CD14-positive monocyte (primary cell): ENCODE results near the gene SUSD2. TPM values are rescaled to one million over a fixed set of nuclear protein-coding genes. Genes with fewer than 3 reads are reported as not detected.

Source experiments
- DNase-seq, 3 donors: peaks; one replicate each; pipeline ENCODE4 v3.0.0-alpha.2; 2011 to 2022
- H2AFZ ChIP-seq: 2 replicates; pipeline ENCODE4 v1.6.0; 2012; ENCODE audit warnings: mild to moderate bottlenecking, low read depth, low read length, inconsistent platforms; ENCODE audit not compliant: insufficient read depth, poor library complexity, severe bottlenecking
- H3K27ac ChIP-seq, 2 donors: 1 replicate in 1 of 2; 2 replicates in 1 of 2; pipeline ENCODE4 v1.5.1; 2012 to 2013; ENCODE audit warnings: low read length in 2 of 2, control low read depth in 1 of 2, inconsistent platforms in 1 of 2, low read depth in 1 of 2, mild to moderate bottlenecking in 1 of 2
- H3K27me3 ChIP-seq, 2 donors: one replicate each; pipeline versions ENCODE4 v1.6.0 to v1.6.1; 2011 to 2013; ENCODE audit warnings: low read length in 2 of 2; ENCODE audit not compliant: control insufficient read depth in 2 of 2, insufficient read depth in 2 of 2
- H3K36me3 ChIP-seq, 2 donors: replicated peaks in 1 of 2; 1 replicate in 1 of 2; 2 replicates in 1 of 2; pipeline versions ENCODE4 v1.5.1 to v1.6.1; 2012 to 2013; ENCODE audit warnings: low read length in 2 of 2, control low read depth in 1 of 2, inconsistent platforms in 1 of 2, mild to moderate bottlenecking in 1 of 2; ENCODE audit not compliant: insufficient read depth in 2 of 2, control insufficient read depth in 1 of 2
- H3K4me1 ChIP-seq, 2 donors: 1 replicate in 1 of 2; 2 replicates in 1 of 2; pipeline versions ENCODE4 v1.5.1 to v1.6.1; 2012 to 2013; ENCODE audit warnings: low read length in 2 of 2, control low read depth in 1 of 2, inconsistent platforms in 1 of 2, mild to moderate bottlenecking in 1 of 2, moderate library complexity in 1 of 2; ENCODE audit not compliant: insufficient read depth in 2 of 2, control insufficient read depth in 1 of 2
- H3K4me2 ChIP-seq: replicated peaks from 2 replicates; pipeline ENCODE3; 2012; ENCODE audit warnings: low read length, moderate library complexity, mild to moderate bottlenecking; ENCODE audit not compliant: poor library complexity, severe bottlenecking; ENCODE audit errors: extremely low read depth
- H3K4me3 ChIP-seq, 3 experiments: fragments of 200-600 bp in 1 of 3; sonication (generic) in 1 of 3; replicated peaks in 1 of 3; 1 replicate in 2 of 3; 2 replicates in 1 of 3; pipeline ENCODE4 v1.5.1; 2011 to 2013; ENCODE audit warnings: low read length in 3 of 3, mild to moderate bottlenecking in 3 of 3, control low read depth in 2 of 3, low read depth in 2 of 3, inconsistent platforms in 1 of 3, moderate library complexity in 1 of 3
- H3K79me2 ChIP-seq: 2 replicates; pipeline ENCODE4 v1.6.0; 2012; ENCODE audit warnings: mild to moderate bottlenecking, control low read depth, inconsistent platforms, low read length, moderate library complexity; ENCODE audit not compliant: insufficient read depth
- H3K9ac ChIP-seq: 2 replicates; pipeline ENCODE4 v1.6.0; 2017; ENCODE audit warnings: low read length, mild to moderate bottlenecking; ENCODE audit not compliant: insufficient read depth, poor library complexity, severe bottlenecking
- H3K9me3 ChIP-seq, 2 donors: replicated peaks in 1 of 2; 1 replicate in 1 of 2; 2 replicates in 1 of 2; pipeline versions ENCODE4 v1.5.1 to v1.6.1; 2012 to 2013; ENCODE audit warnings: low read length in 2 of 2, control low read depth in 1 of 2; ENCODE audit not compliant: control insufficient read depth in 1 of 2, insufficient read depth in 1 of 2
- H4K20me1 ChIP-seq: 2 replicates; pipeline ENCODE4 v1.6.0; 2012; ENCODE audit warnings: mild to moderate bottlenecking, low read length, control low read depth, moderate library complexity; ENCODE audit not compliant: insufficient read depth
- H3K27ac Mint-ChIP-seq, 7 donors: one replicate each; pipeline ENCODE4 v1.8.0; 2020; ENCODE audit warnings: mild to moderate bottlenecking in 7 of 7, mixed read lengths in 7 of 7, moderate library complexity in 6 of 7, inconsistent platforms in 2 of 7
- H3K27me3 Mint-ChIP-seq, 3 donors: one replicate each; pipeline ENCODE4 v1.8.0; 2021 to 2022; ENCODE audit warnings: low read depth in 3 of 3, mild to moderate bottlenecking in 3 of 3, mixed read lengths in 3 of 3, moderate library complexity in 3 of 3, inconsistent platforms in 1 of 3
- H3K36me3 Mint-ChIP-seq, 2 donors: one replicate each; pipeline ENCODE4 v1.8.0; 2020; ENCODE audit warnings: mixed read lengths in 2 of 2, inconsistent platforms in 1 of 2, mild to moderate bottlenecking in 1 of 2
- H3K4me1 Mint-ChIP-seq: one replicate; pipeline ENCODE4 v1.8.0; 2020; ENCODE audit warnings: mild to moderate bottlenecking, mixed read lengths
- H3K4me3 Mint-ChIP-seq, 2 donors: one replicate each; pipeline ENCODE4 v1.8.0; 2020; ENCODE audit warnings: mild to moderate bottlenecking in 2 of 2, mixed read lengths in 2 of 2, moderate library complexity in 1 of 2
- H3K9me3 Mint-ChIP-seq, 7 donors: one replicate each; pipeline ENCODE4 v1.8.0; 2020 to 2022; ENCODE audit warnings: mixed read lengths in 7 of 7, mild to moderate bottlenecking in 6 of 7, moderate library complexity in 6 of 7, inconsistent platforms in 2 of 7
- CTCF ChIP-seq: fragments of 200-600 bp; IDR thresholded peaks from one replicate; pipeline ENCODE4 v1.8.0; 2022; ENCODE audit warnings: antibody characterized with exemption, mild to moderate bottlenecking
- WGBS: methylation state at CpG from one replicate; pipeline ENCODE4 v1.1.5; 2013; ENCODE audit warnings: missing lambda C conversion rate; ENCODE audit not compliant: insufficient coverage; 5-methylcytosine and 5-hydroxymethylcytosine counted together
- intact Hi-C, 2 donors: fragments of 100-400 bp; cut with micrococcal nuclease; formaldehyde crosslinking; loops; one replicate each; pipeline versions ENCODE4 v1.15.0 to v1.15.1; 2023
- polyA plus RNA-seq, 3 donors: library from polyadenylated mRNA; depleted of rRNA in 1 of 3; unstranded in 2 of 3; stranded (reverse) in 1 of 3; fragments of 300-500 nt in 2 of 3; fragments of >200 nt in 1 of 3; fragmentation: Illumina TruSeq in 2 of 3; gene quantifications; 1 replicate in 2 of 3; 2 replicates in 1 of 3; pipeline ENCODE4 v1.2.3, GENCODE V29; 2012 to 2021

SUSD2 gene
- polyA plus RNA-seq, 3 donors, result 0.56 TPM; not detected in 2

- peaks cover 0 to 4% (median 4%) of the 10 kb centered on the region in 3 donors for H3K27me3 Mint-ChIP-seq
- Histone ChIP-seq H3K27ac (no peak overlapping the region), H2AFZ (no peak overlapping the region), H3K4me1 (peaks cover 4 to 7% of the 10 kb centered on the region in 2 donors), H4K20me1 (no peaks in the 10 kb centered on the region), H3K4me3 (no peak overlapping the region), H3K9ac (no peak overlapping the region), H3K36me3 (no peaks in the 10 kb centered on the region), H3K79me2 (no peaks in the 10 kb centered on the region), H3K9me3 (no peaks in the 10 kb centered on the region), H3K27me3 (no peaks in the 10 kb centered on the region), H3K4me2 (no peak overlapping the region)
- H3K27ac Mint-ChIP-seq, result peak overlapping the region in 1 of 7 donors; percentile 31
- no peaks in the 10 kb centered on the region for H3K36me3 Mint-ChIP-seq
- peaks cover 0 to 1% (median 0%) of the 10 kb centered on the region in 7 donors for H3K9me3 Mint-ChIP-seq
- 95% methylated on average over 37 of the region's 37 CpGs for WGBS
- no peak overlapping the region for H3K4me3 Mint-ChIP-seq
- no peak for DNase-seq
- intact Hi-C loops, result loop anchor here in 1 of 2 donors (5.0 kb wide), 2 partner anchors 44 to 59 kb away; partner anchors contain the start of gene GGT5
- TF ChIP-seq CTCF, result no peak
- peaks cover 2% of the 10 kb centered on the region for H3K4me1 Mint-ChIP-seq
Measured at GRCh38 chr22:24187731-24188644, 6.7 kb downstream of the SUSD2 start.

DNA sequence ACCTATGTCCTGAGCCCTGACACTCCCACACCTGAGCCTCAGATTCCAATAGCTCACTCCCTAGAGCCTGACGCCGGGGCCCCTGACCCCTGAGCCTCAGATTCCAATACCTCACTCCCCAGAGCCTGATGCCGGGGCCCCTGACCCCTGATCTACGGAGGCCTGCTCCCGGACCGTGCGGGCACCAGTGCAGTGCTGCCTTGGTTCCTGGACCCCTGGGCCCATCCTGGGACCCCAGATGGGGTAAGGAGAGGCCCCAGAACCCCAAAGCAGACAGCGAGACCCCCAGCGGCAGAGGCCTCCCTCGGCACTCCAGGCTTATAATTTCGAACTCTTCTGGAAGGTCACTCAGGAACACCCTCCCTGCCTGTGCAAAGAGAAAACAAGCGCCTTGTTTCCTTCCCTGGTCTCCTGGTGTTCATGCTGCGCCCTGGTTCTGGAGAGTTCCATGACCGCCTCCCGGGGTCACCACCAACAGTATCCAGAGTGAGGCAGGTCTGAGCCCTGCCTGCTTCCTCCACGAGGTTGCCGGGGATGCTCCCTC is 7.5 kb downstream of the SUSD2 start:
- WGBS, result 85% methylated on average over 14 of the region's 17 CpGs
- H3K4me3 ChIP-seq, result no peak overlapping the region
- peaks cover 3% of the 10 kb centered on the region for H3K4me1 Mint-ChIP-seq
- no peaks in the 10 kb centered on the region for H3K79me2 ChIP-seq
- DNase-seq, result no peak
- H3K36me3 ChIP-seq, result no peaks in the 10 kb centered on the region
- no peak for TF ChIP-seq CTCF
- intact Hi-C loops, result loop anchor here in 1 of 2 donors (5.0 kb wide), 2 partner anchors 44 to 59 kb away; partner anchors contain the start of gene GGT5
- H3K9ac ChIP-seq, result no peak overlapping the region
- H3K36me3 Mint-ChIP-seq, result no peaks in the 10 kb centered on the region
- H3K27me3 Mint-ChIP-seq, result peaks cover 0 to 4% (median 4%) of the 10 kb centered on the region in 3 donors
- H3K27ac ChIP-seq, result no peak overlapping the region
- H3K27ac Mint-ChIP-seq, result no peak overlapping the region
- H3K27me3 ChIP-seq, result no peaks in the 10 kb centered on the region
- no peak overlapping the region for H2AFZ ChIP-seq
- peaks cover 0 to 3% (median 0%) of the 10 kb centered on the region in 7 donors for H3K9me3 Mint-ChIP-seq
- peaks cover 4 to 7% of the 10 kb centered on the region in 2 donors for H3K4me1 ChIP-seq
- H4K20me1 ChIP-seq, result no peaks in the 10 kb centered on the region
- H3K9me3 ChIP-seq, result no peaks in the 10 kb centered on the region
- H3K4me3 Mint-ChIP-seq, result no peak overlapping the region
- no peak overlapping the region for H3K4me2 ChIP-seq
